ENCODE measurements around the gene SYT9.

DNA sequence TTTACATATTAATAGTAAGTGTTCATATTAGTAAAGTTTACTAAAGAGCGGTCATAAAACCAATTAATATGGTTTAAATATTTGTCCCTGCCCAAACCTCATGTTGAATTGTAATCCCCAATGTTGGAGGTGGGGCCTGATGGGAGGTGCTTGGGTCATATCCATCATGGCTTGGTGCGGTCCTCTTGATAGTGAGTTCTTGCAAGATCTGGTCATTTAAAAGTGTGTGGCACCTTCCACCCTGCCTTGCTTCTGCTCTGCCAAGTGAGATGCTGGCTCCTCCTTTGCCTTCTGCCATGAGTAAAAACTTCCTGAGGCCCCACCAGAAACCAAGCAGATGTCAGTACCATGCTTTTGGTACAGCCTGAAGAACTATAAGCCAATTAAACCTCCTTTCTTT, 178.8 kb downstream of the SYT9 start:
- TF ChIP-seq, protein P1, sequence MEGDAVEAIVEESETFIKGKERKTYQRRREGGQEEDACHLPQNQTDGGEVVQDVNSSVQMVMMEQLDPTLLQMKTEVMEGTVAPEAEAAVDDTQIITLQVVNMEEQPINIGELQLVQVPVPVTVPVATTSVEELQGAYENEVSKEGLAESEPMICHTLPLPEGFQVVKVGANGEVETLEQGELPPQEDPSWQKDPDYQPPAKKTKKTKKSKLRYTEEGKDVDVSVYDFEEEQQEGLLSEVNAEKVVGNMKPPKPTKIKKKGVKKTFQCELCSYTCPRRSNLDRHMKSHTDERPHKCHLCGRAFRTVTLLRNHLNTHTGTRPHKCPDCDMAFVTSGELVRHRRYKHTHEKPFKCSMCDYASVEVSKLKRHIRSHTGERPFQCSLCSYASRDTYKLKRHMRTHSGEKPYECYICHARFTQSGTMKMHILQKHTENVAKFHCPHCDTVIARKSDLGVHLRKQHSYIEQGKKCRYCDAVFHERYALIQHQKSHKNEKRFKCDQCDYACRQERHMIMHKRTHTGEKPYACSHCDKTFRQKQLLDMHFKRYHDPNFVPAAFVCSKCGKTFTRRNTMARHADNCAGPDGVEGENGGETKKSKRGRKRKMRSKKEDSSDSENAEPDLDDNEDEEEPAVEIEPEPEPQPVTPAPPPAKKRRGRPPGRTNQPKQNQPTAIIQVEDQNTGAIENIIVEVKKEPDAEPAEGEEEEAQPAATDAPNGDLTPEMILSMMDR (IDR thresholded peaks at IDR 0.05): no peak
- no peak for TF ChIP-seq POLR2AphosphoS5 (IDR thresholded peaks at IDR 0.05)
- TF ChIP-seq POLR2A (IDR thresholded peaks at IDR 0.05): no peak

Measured in prostate gland (tissue), 2 donors.